Thoracic aorta (tissue), 2 donors: ENCODE data around the gene TET2. TPM values are rescaled to one million over a fixed set of nuclear protein-coding genes. Genes with fewer than 3 reads are reported as not detected.

Experiments
- ATAC-seq: fragments of 150-250 bp; one replicate; pipeline ENCODE4 v1.8.0; 2017; ENCODE audit warnings: low read depth; ENCODE audit not compliant: insufficient number of reproducible peaks, low FRiP score
- DNase-seq: peaks from one replicate; pipeline ENCODE4 v3.0.0-alpha.2; 2020; ENCODE audit warnings: low spot score
- H3K27ac ChIP-seq, 2 donors: fragments of 200-600 bp; sonication (generic); 1 replicate in 1 of 2; 2 replicates in 1 of 2; pipeline ENCODE4 v1.5.1; 2016; ENCODE audit warnings: mild to moderate bottlenecking in 2 of 2, moderate library complexity in 2 of 2
- H3K27me3 ChIP-seq: fragments of 200-600 bp; sonication (generic); replicated peaks from 2 replicates; pipeline ENCODE4 v1.6.0; 2016; ENCODE audit warnings: mild to moderate bottlenecking; ENCODE audit not compliant: insufficient read depth
- H3K36me3 ChIP-seq: fragments of 200-600 bp; sonication (generic); one replicate; pipeline ENCODE4 v1.5.1; 2016
- H3K4me1 ChIP-seq, 2 donors: fragments of 200-600 bp; sonication (generic); 1 replicate in 1 of 2; 2 replicates in 1 of 2; pipeline versions ENCODE4 v1.5.1 to v1.6.0; 2016; ENCODE audit warnings: low read depth in 2 of 2, mild to moderate bottlenecking in 1 of 2; ENCODE audit not compliant: control insufficient read depth in 1 of 2
- H3K4me3 ChIP-seq: fragments of 200-600 bp; sonication (generic); 2 replicates; pipeline ENCODE4 v1.5.1; 2016; ENCODE audit warnings: mild to moderate bottlenecking
- H3K9me3 ChIP-seq: fragments of 200-600 bp; sonication (generic); 2 replicates; pipeline ENCODE4 v1.5.1; 2016
- CTCF ChIP-seq: fragments of 200-600 bp; sonication (generic); IDR thresholded peaks from one replicate; pipeline ENCODE4 v1.5.1; 2019; ENCODE audit warnings: antibody characterized with exemption
- total RNA-seq, 2 donors: library from RNA; depleted of rRNA; stranded (reverse); fragments of >200 nt; gene quantifications; one replicate each; pipeline versions ENCODE4 v1.1.0 to v1.2.3, GENCODE V29; 2016

Gene TET2
- total RNA-seq, 2 donors from 2014 or later: 23.6 to 31.7 TPM

- DNase-seq (no peak), ATAC-seq (no peak)
- no peak for TF ChIP-seq CTCF
- Histone ChIP-seq H3K9me3 (no peaks in the 10 kb centered on the region), H3K4me1 (no peaks in the 10 kb centered on the region), H3K27ac (no peak overlapping the region), H3K36me3 (no peaks in the 10 kb centered on the region), H3K27me3 (no peaks in the 10 kb centered on the region), H3K4me3 (no peak overlapping the region)
Observed at GRCh38 chr4:105122350-105122749, 24.3 kb upstream of the TET2 start.

GRCh38 chr4:105126311-105127169 lies 20.1 kb upstream of the TET2 start:
- ATAC-seq: no peak
- DNase-seq: no peak
- Histone ChIP-seq H3K4me3 (no peak overlapping the region), H3K4me1 (no peaks in the 10 kb centered on the region), H3K27me3 (no peaks in the 10 kb centered on the region), H3K9me3 (no peaks in the 10 kb centered on the region), H3K27ac (no peak overlapping the region), H3K36me3 (no peaks in the 10 kb centered on the region)
- TF ChIP-seq CTCF: no peak

GRCh38 chr4:105127170-105127445 lies 19.6 kb upstream of the TET2 start:
- DNase-seq (no peak), ATAC-seq (no peak)
- Histone ChIP-seq H3K27ac (no peak overlapping the region), H3K4me1 (no peaks in the 10 kb centered on the region), H3K27me3 (no peaks in the 10 kb centered on the region), H3K9me3 (no peaks in the 10 kb centered on the region), H3K36me3 (no peaks in the 10 kb centered on the region), H3K4me3 (no peak overlapping the region)
- no peak for TF ChIP-seq CTCF

- DNase-seq (no peak), ATAC-seq (no peak)
- H3K4me3 ChIP-seq: no peak overlapping the region
- H3K36me3 ChIP-seq: no peaks in the 10 kb centered on the region
- no peak overlapping the region for H3K27ac ChIP-seq
- no peaks in the 10 kb centered on the region for H3K9me3 ChIP-seq
- no peaks in the 10 kb centered on the region for H3K4me1 ChIP-seq
- H3K27me3 ChIP-seq: no peaks in the 10 kb centered on the region
- no peak for TF ChIP-seq CTCF
Observed at GRCh38 chr4:105128208-105128607, 18.5 kb upstream of the TET2 start.

GRCh38 chr4:105129286-105130040 lies 17.2 kb upstream of the TET2 start:
- Histone ChIP-seq H3K36me3 (no peaks in the 10 kb centered on the region), H3K27ac (no peak overlapping the region), H3K4me3 (no peak overlapping the region), H3K27me3 (no peaks in the 10 kb centered on the region), H3K9me3 (no peaks in the 10 kb centered on the region), H3K4me1 (no peaks in the 10 kb centered on the region)
- ATAC-seq: no peak
- DNase-seq: no peak
- no peak for TF ChIP-seq CTCF
